ENCODE data around the gene CTAG1A.

GRCh38 chrX:154535892-154536291 lies 49.0 kb upstream of the CTAG1A start:
- TF ChIP-seq CTCF (IDR thresholded peaks at IDR 0.05) (no peak), POLR2AphosphoS5 (IDR thresholded peaks at IDR 0.05) (no peak), EP300 (IDR thresholded peaks at IDR 0.05) (no peak)
